Measurements from ENCODE around the gene MMD2. TPM values are rescaled to one million over a fixed set of nuclear protein-coding genes. Genes with fewer than 3 reads are reported as not detected.

Gene MMD2
- total RNA-seq, 4 donors from 2014 or later = 0.63 TPM; not detected in 3

DNA sequence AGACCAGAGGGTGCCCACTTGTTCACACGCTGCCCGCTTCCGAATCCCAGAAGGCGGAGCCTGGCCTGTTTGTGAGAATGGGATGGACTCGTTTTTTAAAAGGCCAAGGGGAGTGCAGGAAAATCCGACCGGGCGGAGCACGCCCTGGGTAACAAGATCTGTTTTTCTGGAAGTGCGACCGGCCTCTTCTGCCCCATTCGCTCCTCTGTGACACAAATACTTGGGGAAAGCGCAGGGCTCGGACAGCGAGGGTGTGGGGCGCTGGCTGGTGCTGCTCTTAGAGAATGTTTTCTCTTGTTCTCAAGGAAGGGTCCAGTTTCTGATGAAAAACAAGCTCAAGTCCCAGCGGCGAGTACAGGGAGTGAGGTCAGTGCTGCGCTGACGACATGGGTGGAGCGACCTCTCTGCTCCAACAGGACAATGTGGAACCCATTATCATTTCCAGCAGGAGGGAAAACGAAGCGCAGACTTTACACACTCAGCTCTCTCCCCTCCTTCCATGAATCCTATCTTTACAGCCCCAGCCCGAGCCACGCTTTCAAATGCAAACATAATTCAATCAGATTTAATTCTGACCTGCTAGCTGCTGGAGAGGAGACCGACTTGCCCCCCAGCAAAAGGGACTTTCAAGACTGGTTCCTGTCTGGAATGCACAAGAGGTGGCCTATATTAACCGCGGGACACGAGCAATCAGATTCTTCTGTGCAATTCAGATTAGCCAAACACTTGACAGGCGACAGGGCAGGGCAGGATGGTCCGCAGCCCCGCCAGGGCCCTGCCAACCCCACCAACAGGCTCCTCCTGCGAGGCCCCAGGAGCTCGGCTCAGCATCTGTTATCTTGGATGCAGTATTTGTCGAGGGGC is 76.6 kb downstream of the MMD2 start:
- Histone ChIP-seq H3K27ac (peak overlapping the region; percentile 79 to 91 (median 90)), H3K27me3 (no peaks in the 10 kb centered on the region), H3K36me3 (peaks cover 0 to 4% (median 0%) of the 10 kb centered on the region in 3 donors), H3K4me3 (peak overlapping the region; percentile 56 to 88 (median 84)), H3K9me3 (no peaks in the 10 kb centered on the region), H3K4me1 (peaks cover 0 to 54% (median 8%) of the 10 kb centered on the region in 4 donors)
- DNase-seq (ENCODE audit: low spot score in 2 of 2) = peak; percentile 77 to 82
- 3 to 4% methylated on average over 31 to 35 of the region's 35 CpGs for WGBS, 2 donors
- TF ChIP-seq EP300 (IDR thresholded peaks at IDR 0.05) (peak; percentile 50 to 92), POLR2A (IDR thresholded peaks at IDR 0.05) (peak in 1 of 2 donors; percentile 75)
- TF ChIP-seq, protein P1, sequence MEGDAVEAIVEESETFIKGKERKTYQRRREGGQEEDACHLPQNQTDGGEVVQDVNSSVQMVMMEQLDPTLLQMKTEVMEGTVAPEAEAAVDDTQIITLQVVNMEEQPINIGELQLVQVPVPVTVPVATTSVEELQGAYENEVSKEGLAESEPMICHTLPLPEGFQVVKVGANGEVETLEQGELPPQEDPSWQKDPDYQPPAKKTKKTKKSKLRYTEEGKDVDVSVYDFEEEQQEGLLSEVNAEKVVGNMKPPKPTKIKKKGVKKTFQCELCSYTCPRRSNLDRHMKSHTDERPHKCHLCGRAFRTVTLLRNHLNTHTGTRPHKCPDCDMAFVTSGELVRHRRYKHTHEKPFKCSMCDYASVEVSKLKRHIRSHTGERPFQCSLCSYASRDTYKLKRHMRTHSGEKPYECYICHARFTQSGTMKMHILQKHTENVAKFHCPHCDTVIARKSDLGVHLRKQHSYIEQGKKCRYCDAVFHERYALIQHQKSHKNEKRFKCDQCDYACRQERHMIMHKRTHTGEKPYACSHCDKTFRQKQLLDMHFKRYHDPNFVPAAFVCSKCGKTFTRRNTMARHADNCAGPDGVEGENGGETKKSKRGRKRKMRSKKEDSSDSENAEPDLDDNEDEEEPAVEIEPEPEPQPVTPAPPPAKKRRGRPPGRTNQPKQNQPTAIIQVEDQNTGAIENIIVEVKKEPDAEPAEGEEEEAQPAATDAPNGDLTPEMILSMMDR (IDR thresholded peaks at IDR 0.05) = peak in 2 of 5 experiments; percentile 36 to 52

- Histone ChIP-seq H3K36me3 (peaks cover 0 to 25% (median 0%) of the 10 kb centered on the region in 3 donors), H3K27ac (peak overlapping the region; percentile 41 to 90 (median 80)), H3K4me1 (peaks cover 0 to 61% (median 8%) of the 10 kb centered on the region in 4 donors), H3K27me3 (no peaks in the 10 kb centered on the region), H3K9me3 (no peaks in the 10 kb centered on the region), H3K4me3 (peak overlapping the region in 2 of 4 donors; percentile 4 to 27)
- 32 to 34% methylated on average over 9 to 10 of the region's 10 CpGs for WGBS, 2 donors
- TF ChIP-seq EP300 (IDR thresholded peaks at IDR 0.05) = no peak
- TF ChIP-seq, protein P1 (IDR thresholded peaks at IDR 0.05) = no peak
- TF ChIP-seq POLR2A (IDR thresholded peaks at IDR 0.05) = no peak
- DNase-seq (ENCODE audit: low spot score in 2 of 2) = no peak
Observed at GRCh38 chr7:4880218-4880617, 78.8 kb downstream of the MMD2 start.

DNA sequence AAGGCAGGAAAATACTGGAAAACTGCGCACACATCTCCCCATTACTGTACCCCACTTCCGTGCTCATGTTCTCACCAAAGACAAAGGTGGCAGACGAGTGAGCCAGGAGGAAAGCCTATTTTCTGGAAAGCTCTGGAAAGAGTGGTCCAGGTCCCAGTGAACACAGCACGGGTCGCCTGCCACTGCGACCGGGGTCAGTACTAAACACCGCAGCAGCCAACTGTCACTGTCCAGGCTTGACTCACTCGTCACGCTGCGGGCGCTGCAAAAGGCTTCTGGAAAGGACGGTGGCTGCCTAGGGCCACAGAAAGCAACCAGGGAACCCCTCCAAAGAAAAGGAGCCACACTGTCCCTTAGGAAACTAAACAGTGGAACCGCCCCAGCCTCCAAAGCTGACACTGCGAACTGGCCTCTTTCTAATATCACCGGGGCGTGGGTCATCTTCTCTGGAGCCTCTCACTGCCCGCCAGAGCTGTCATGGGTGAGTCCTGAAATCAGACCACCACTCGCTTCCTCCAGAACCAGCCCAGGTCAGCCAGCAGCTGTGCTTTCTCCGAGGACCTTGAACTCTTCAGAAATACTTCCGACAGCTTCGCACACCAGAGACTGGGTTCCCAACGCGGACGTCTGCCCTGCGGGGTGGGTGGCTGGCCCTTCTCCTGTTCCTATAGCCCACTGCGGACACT is 79.4 kb downstream of the MMD2 start:
- WGBS, 2 donors = 64 to 71% methylated on average over 26 to 27 of the region's 27 CpGs
- H3K27me3 ChIP-seq = no peaks in the 10 kb centered on the region
- peak overlapping the region; percentile 41 to 90 (median 80) for H3K27ac ChIP-seq
- H3K9me3 ChIP-seq = no peaks in the 10 kb centered on the region
- peaks cover 0 to 61% (median 8%) of the 10 kb centered on the region in 4 donors for H3K4me1 ChIP-seq
- H3K36me3 ChIP-seq = peaks cover 0 to 29% (median 0%) of the 10 kb centered on the region in 3 donors
- DNase-seq (ENCODE audit: low spot score in 2 of 2) = no peak
- H3K4me3 ChIP-seq = peak overlapping the region in 1 of 4 donors; percentile 27
- TF ChIP-seq POLR2A (IDR thresholded peaks at IDR 0.05) (no peak), EP300 (IDR thresholded peaks at IDR 0.05) (no peak)
- TF ChIP-seq, protein P1 (IDR thresholded peaks at IDR 0.05) = no peak

- peak overlapping the region in 1 of 4 donors; percentile 27 for H3K4me3 ChIP-seq
- peak overlapping the region; percentile 56 to 90 (median 80) for H3K27ac ChIP-seq
- TF ChIP-seq POLR2A (IDR thresholded peaks at IDR 0.05) (peak in 1 of 2 donors; percentile 17), EP300 (IDR thresholded peaks at IDR 0.05) (peak in 1 of 2 donors; percentile 56)
- TF ChIP-seq, protein P1 (IDR thresholded peaks at IDR 0.05) = no peak
- H3K36me3 ChIP-seq = peaks cover 0 to 38% (median 0%) of the 10 kb centered on the region in 3 donors
- 63 to 68% methylated on average over 41 to 45 of the region's 45 CpGs for WGBS, 2 donors
- H3K27me3 ChIP-seq = no peaks in the 10 kb centered on the region
- no peaks in the 10 kb centered on the region for H3K9me3 ChIP-seq
- no peak for DNase-seq (ENCODE audit: low spot score in 2 of 2)
- H3K4me1 ChIP-seq = peaks cover 0 to 54% (median 8%) of the 10 kb centered on the region in 4 donors
Observed at GRCh38 chr7:4878336-4879335, 80.4 kb downstream of the MMD2 start.

All from tibial nerve (tissue), 4 donors.